Muscle of leg (tissue), 11 donors: ENCODE data around the gene IQSEC1. TPM values are rescaled to one million over a fixed set of nuclear protein-coding genes. Genes with fewer than 3 reads are reported as not detected.

Source experiments
- DNase-seq: peaks from one replicate; pipeline ENCODE4 v3.0.0; 2013
- H3K27ac ChIP-seq: one replicate; pipeline ENCODE4 v1.5.1; 2013; ENCODE audit warnings: mild to moderate bottlenecking, low read length, control low read depth
- H3K27me3 ChIP-seq: one replicate; pipeline ENCODE4 v1.6.1; 2013; ENCODE audit warnings: low read length; ENCODE audit not compliant: control insufficient read depth, insufficient read depth
- H3K36me3 ChIP-seq: one replicate; pipeline ENCODE4 v1.6.1; 2013; ENCODE audit warnings: low read length; ENCODE audit not compliant: control insufficient read depth, insufficient read depth
- H3K4me1 ChIP-seq: one replicate; pipeline ENCODE4 v1.6.1; 2013; ENCODE audit warnings: low read length; ENCODE audit not compliant: control insufficient read depth, insufficient read depth
- H3K4me3 ChIP-seq: one replicate; pipeline ENCODE4 v1.5.1; 2013; ENCODE audit warnings: low read length, control low read depth
- H3K9me3 ChIP-seq: replicated peaks from 2 replicates; pipeline ENCODE4 v1.6.1; 2013; ENCODE audit warnings: low read depth, low read length; ENCODE audit not compliant: control insufficient read depth
- WGBS: methylation state at CpG from one replicate; pipeline ENCODE4 v1.1.5; 2013; ENCODE audit warnings: missing lambda C conversion rate; ENCODE audit not compliant: insufficient coverage; 5-methylcytosine and 5-hydroxymethylcytosine counted together
- polyA plus RNA-seq, 8 donors: library from polyadenylated mRNA; unstranded; fragments of 120-200 nt; gene quantifications; one replicate each; pipeline versions ENCODE4 v1.2.1 to v1.2.3, GENCODE V29; 2013; ENCODE audit warnings: inconsistent platforms in 1 of 8, low replicate concordance in 1 of 8; ENCODE audit not compliant: insufficient read length in 8 of 8, insufficient read depth in 1 of 8
- total RNA-seq: library from RNA; stranded (reverse); fragments of 120-200 nt; gene quantifications from one replicate; pipeline ENCODE4 v1.2.4, GENCODE V29; 2013

IQSEC1 gene
- total and polyA plus RNA-seq, 9 donors: 25.1 to 48.3 (median 43.8) TPM

- Histone ChIP-seq H3K4me3 (no peak overlapping the region), H3K4me1 (peaks cover 26% of the 10 kb centered on the region), H3K36me3 (no peaks in the 10 kb centered on the region), H3K27ac (no peak overlapping the region), H3K27me3 (peaks cover 37% of the 10 kb centered on the region), H3K9me3 (no peaks in the 10 kb centered on the region)
- no peak for DNase-seq
- WGBS: 56% methylated on average over 5 of the region's 9 CpGs
Observed at GRCh38 chr3:12991861-12992281, 81.4 kb downstream of the IQSEC1 start.

GRCh38 chr3:12991481-12991837 is 81.8 kb downstream of the IQSEC1 start:
- Histone ChIP-seq H3K9me3 (no peaks in the 10 kb centered on the region), H3K4me1 (peaks cover 30% of the 10 kb centered on the region), H3K36me3 (no peaks in the 10 kb centered on the region), H3K4me3 (no peak overlapping the region), H3K27ac (no peak overlapping the region), H3K27me3 (peaks cover 37% of the 10 kb centered on the region)
- WGBS: 78% methylated on average over 1 of the region's 2 CpGs
- DNase-seq: no peak

GRCh38 chr3:12990781-12991480 is 82.3 kb downstream of the IQSEC1 start:
- no peak overlapping the region for H3K27ac ChIP-seq
- WGBS: 75% methylated on average over 11 of the region's 16 CpGs
- no peak for DNase-seq
- no peaks in the 10 kb centered on the region for H3K36me3 ChIP-seq
- peaks cover 34% of the 10 kb centered on the region for H3K4me1 ChIP-seq
- H3K9me3 ChIP-seq: no peaks in the 10 kb centered on the region
- H3K27me3 ChIP-seq: peaks cover 37% of the 10 kb centered on the region
- no peak overlapping the region for H3K4me3 ChIP-seq

DNA sequence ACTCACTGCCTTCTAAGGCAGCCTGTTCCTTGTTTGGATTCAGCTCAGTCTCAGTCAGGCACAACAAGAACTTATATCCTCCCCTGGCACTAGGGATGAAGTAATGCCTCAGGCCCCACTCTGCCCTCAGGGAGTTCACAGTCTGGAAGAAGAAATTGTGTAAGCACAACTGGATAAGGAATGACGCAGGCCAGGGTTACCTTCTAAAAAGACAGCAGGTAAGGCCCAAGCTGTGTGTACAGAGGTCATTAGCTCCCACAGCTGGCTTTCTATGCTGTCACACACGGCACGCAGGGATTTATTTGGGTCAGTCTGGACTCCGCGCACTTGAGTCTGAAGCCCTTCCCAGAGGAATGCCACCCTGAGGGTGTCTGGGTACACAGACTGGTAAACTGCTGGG is 82.9 kb downstream of the IQSEC1 start:
- Histone ChIP-seq H3K36me3 (no peaks in the 10 kb centered on the region), H3K9me3 (no peaks in the 10 kb centered on the region), H3K4me1 (peaks cover 34% of the 10 kb centered on the region), H3K4me3 (no peak overlapping the region), H3K27ac (no peak overlapping the region), H3K27me3 (peaks cover 37% of the 10 kb centered on the region)
- WGBS: 61% methylated on average over 5 of the region's 5 CpGs
- no peak for DNase-seq

- Histone ChIP-seq H3K27ac (no peak overlapping the region), H3K9me3 (no peaks in the 10 kb centered on the region), H3K4me1 (peaks cover 28% of the 10 kb centered on the region), H3K27me3 (peaks cover 30% of the 10 kb centered on the region), H3K36me3 (no peaks in the 10 kb centered on the region), H3K4me3 (no peak overlapping the region)
- DNase-seq: no peak
- WGBS: 79% methylated on average over 3 of the region's 5 CpGs
Observed at GRCh38 chr3:12988728-12989454, 84.3 kb downstream of the IQSEC1 start.

DNA sequence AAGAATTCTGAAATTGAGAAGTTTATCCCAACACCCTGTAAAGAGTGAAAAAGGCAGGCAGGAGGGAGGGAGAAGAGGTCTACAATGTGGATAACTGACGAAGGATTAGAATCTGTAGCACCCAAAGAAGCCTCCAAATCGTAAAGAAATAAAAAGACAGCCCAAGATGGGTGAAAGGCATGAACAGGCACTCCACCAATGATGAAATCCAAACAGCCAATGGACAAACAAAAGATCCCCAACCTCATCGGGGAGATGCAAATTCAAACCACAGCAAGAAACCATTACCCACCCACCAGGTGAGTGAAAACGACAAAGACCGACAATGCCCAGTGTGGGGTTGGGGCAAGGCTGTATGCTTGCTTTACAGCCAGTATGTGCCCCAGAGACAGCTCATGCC is 85.6 kb downstream of the IQSEC1 start:
- WGBS: no CpG with 5 or more reads among the region's 5 CpGs
- no peak for DNase-seq
- Histone ChIP-seq H3K27me3 (peaks cover 18% of the 10 kb centered on the region), H3K36me3 (no peaks in the 10 kb centered on the region), H3K4me1 (peaks cover 31% of the 10 kb centered on the region), H3K27ac (no peak overlapping the region), H3K4me3 (no peak overlapping the region), H3K9me3 (no peaks in the 10 kb centered on the region)

DNA sequence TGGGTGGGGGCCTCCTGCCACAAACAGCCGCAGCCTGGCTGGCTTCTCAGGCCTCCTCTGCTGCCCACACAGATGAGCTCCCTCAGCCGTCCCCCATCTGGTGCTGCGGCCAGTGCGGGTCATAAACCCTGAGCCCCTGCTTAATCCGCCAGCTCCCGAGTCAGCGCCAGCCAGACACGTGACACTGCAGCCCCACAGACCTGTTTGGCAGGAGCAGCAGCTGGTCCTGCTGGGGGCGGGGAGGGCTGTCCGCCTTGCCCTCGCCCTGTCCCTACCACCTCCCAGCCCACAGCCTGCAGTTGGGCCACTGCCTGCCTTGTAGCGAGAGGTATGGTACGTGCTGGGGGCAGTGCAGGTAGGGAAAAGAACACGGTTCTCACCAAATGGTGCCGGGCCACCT is 86.2 kb downstream of the IQSEC1 start:
- no peak for DNase-seq
- H3K4me1 ChIP-seq: peaks cover 33% of the 10 kb centered on the region
- no peaks in the 10 kb centered on the region for H3K36me3 ChIP-seq
- WGBS: 65% methylated on average over 12 of the region's 15 CpGs
- H3K27ac ChIP-seq: no peak overlapping the region
- peaks cover 12% of the 10 kb centered on the region for H3K27me3 ChIP-seq
- H3K4me3 ChIP-seq: no peak overlapping the region
- no peaks in the 10 kb centered on the region for H3K9me3 ChIP-seq

GRCh38 chr3:12986521-12986920 is 86.7 kb downstream of the IQSEC1 start:
- no peaks in the 10 kb centered on the region for H3K36me3 ChIP-seq
- no peak overlapping the region for H3K4me3 ChIP-seq
- peaks cover 33% of the 10 kb centered on the region for H3K4me1 ChIP-seq
- H3K27ac ChIP-seq: no peak overlapping the region
- no peak for DNase-seq
- WGBS: 71% methylated on average over 7 of the region's 11 CpGs
- peaks cover 7% of the 10 kb centered on the region for H3K27me3 ChIP-seq
- H3K9me3 ChIP-seq: no peaks in the 10 kb centered on the region

DNA sequence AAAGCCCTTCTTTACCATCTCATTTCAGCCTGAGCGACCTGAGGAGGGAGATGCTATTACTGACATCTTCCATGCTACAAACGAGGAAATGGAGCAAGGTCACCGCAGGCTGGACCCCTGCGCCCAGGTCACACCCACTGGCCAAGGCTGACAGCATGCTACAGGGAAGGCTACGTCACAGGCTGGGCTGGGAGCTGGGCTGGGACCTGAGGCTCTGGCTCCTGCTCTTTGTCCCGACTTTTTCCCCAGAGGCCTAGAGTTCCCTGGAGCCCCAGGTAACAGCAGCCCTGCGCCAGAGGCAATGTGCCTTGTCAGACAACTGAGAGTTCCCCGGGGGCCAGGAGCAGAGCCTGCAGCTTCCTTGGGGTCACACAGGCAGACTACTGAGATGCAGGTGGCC is 87.2 kb downstream of the IQSEC1 start:
- DNase-seq: no peak
- Histone ChIP-seq H3K36me3 (no peaks in the 10 kb centered on the region), H3K9me3 (no peaks in the 10 kb centered on the region), H3K4me1 (peaks cover 33% of the 10 kb centered on the region), H3K27me3 (peaks cover 2% of the 10 kb centered on the region), H3K4me3 (no peak overlapping the region), H3K27ac (no peak overlapping the region)
- 85% methylated on average over 8 of the region's 8 CpGs for whole genome bisulfite sequencing

DNA sequence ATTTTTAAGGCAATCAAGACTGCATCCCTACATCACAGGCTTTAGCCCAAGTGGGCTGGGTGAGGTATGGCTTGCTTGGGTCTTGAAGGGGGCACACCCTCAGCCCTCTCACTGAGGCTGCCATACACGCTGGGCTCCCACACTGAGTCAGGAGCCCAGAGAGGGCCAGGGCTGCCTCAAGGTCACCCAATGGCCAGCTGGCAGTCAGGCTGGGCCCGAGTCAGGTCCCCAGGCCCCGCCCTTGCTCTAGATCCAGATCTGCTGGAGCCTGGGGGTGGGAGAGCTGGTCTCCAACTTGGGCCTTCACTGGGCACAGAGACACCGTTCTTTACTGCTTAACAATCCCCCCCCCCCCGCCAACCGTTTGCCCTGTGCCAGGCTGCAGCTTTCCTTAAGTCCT is 88.1 kb downstream of the IQSEC1 start:
- H3K4me3 ChIP-seq: no peak overlapping the region
- no peak overlapping the region for H3K27ac ChIP-seq
- peaks cover 33% of the 10 kb centered on the region for H3K4me1 ChIP-seq
- H3K9me3 ChIP-seq: no peaks in the 10 kb centered on the region
- no peaks in the 10 kb centered on the region for H3K27me3 ChIP-seq
- no peaks in the 10 kb centered on the region for H3K36me3 ChIP-seq
- WGBS: 80% methylated on average over 1 of the region's 6 CpGs
- no peak for DNase-seq
